K562 (cell line): ENCODE measurements around the gene TSC22D2. TPM values are rescaled to one million over a fixed set of nuclear protein-coding genes. Genes with fewer than 3 reads are reported as not detected.

Experiments
- ATAC-seq: fragments of 200-7000 bp; cut with Tn5 transposase; 3 replicates; pipeline ENCODE4 v1.9.1; 2020; ENCODE audit warnings: moderate library complexity
- BruUV-seq: library from RNA; stranded (reverse); fragments of 400-500 nt; replicated peaks from 2 replicates; lab custom pipeline; 2021; lab: Mats Ljungman, UMichigan
- CTCF ChIA-PET: fragments of 300-600 bp; formaldehyde crosslinking; extraction: SDS; loops from one replicate; lab custom pipeline; 2021; ENCODE audit warnings: low intra/inter-chr PET ratio; lab: Yijun Ruan, JAX
- POLR2A ChIA-PET: fragments of 300-600, 350-650 bp; sonication (Branson Sonifier 250); formaldehyde crosslinking; extraction: SDS; loops from one replicate; lab custom pipeline; 2021; ENCODE audit warnings: antibody characterized with exemption, inconsistent platforms; lab: Yijun Ruan, JAX
- DNase-seq, 4 experiments: peaks; one replicate each; pipeline versions ENCODE4 v3.0.0 to v3.0.0-alpha.2; 2011 to 2018; ENCODE audit warnings: low spot score in 3 of 4, mixed read lengths in 3 of 4; ENCODE audit errors: extremely low read depth in 1 of 4
- FAIRE-seq: peaks from 2 replicates; lab custom pipeline; 2011; peaks lifted over from hg19 to GRCh38; lab: Jason Lieb, UNC
- H2AFZ ChIP-seq: 2 replicates; pipeline ENCODE4 v1.6.0; 2011; ENCODE audit warnings: low read depth, low read length, control low read depth, inconsistent platforms
- H3K27ac ChIP-seq: fragments of 200-600 bp; 3 replicates; pipeline ENCODE4 v1.8.0; 2011; ENCODE audit warnings: low read depth, mild to moderate bottlenecking, control low read depth, inconsistent platforms, low read length, moderate library complexity, mixed read lengths; ENCODE audit errors: extremely low read depth
- H3K27me3 ChIP-seq, 2 experiments: fragments of 300-600 bp in 1 of 2; 2 replicates in 1 of 2; 3 replicates in 1 of 2; pipeline versions ENCODE4 v1.6.0 to v1.8.0; 2011; ENCODE audit warnings: inconsistent platforms in 2 of 2, low read length in 2 of 2, mild to moderate bottlenecking in 1 of 2, mixed read lengths in 1 of 2, moderate library complexity in 1 of 2; ENCODE audit not compliant: control insufficient read depth in 2 of 2, insufficient read depth in 2 of 2
- H3K36me3 ChIP-seq: fragments of 300-600 bp; 3 replicates; pipeline ENCODE4 v1.8.0; 2011; ENCODE audit warnings: mild to moderate bottlenecking, low read length, inconsistent platforms; ENCODE audit not compliant: control insufficient read depth, insufficient read depth
- H3K4me1 ChIP-seq, 2 experiments: fragments of 200-600 bp in 1 of 2; replicated peaks in 1 of 2; 2 replicates in 1 of 2; 3 replicates in 1 of 2; pipeline versions ENCODE4 v1.5.1 to v1.8.0; 2011; ENCODE audit warnings: inconsistent platforms in 2 of 2, low read length in 2 of 2, mild to moderate bottlenecking in 1 of 2, mixed read lengths in 1 of 2, moderate library complexity in 1 of 2; ENCODE audit not compliant: control insufficient read depth in 2 of 2, insufficient read depth in 2 of 2
- H3K4me2 ChIP-seq: 2 replicates; pipeline ENCODE4 v1.6.1; 2011; ENCODE audit warnings: low read length, control low read depth, inconsistent platforms, mixed read lengths; ENCODE audit not compliant: insufficient read depth
- H3K4me3 ChIP-seq: fragments of 200-600 bp; sonication (generic), shearing (Covaris generic); 2 replicates; pipeline ENCODE4 v1.5.1; 2016; ENCODE audit warnings: control low read depth, inconsistent platforms
- H3K79me2 ChIP-seq: fragments of 200-600 bp; 3 replicates; pipeline ENCODE4 v1.8.0; 2011; ENCODE audit warnings: low read length, inconsistent platforms; ENCODE audit not compliant: control insufficient read depth, insufficient read depth
- H3K9ac ChIP-seq, 2 experiments: 2 replicates each; pipeline versions ENCODE4 v1.6.0 to v1.6.1; 2011; ENCODE audit warnings: low read depth in 2 of 2, low read length in 2 of 2, control low read depth in 1 of 2, inconsistent platforms in 1 of 2, mild to moderate bottlenecking in 1 of 2, mixed read lengths in 1 of 2; ENCODE audit not compliant: insufficient read depth in 1 of 2
- H3K9me1 ChIP-seq: one replicate; pipeline ENCODE4 v1.6.0; 2011; ENCODE audit warnings: inconsistent platforms, mild to moderate bottlenecking, low read length, moderate library complexity; ENCODE audit not compliant: control insufficient read depth, insufficient read depth
- H3K9me3 ChIP-seq: replicated peaks from 2 replicates; pipeline ENCODE4 v1.5.1; 2011; ENCODE audit warnings: low read depth, low read length, inconsistent platforms; ENCODE audit not compliant: control insufficient read depth, insufficient read depth
- H4K20me1 ChIP-seq: replicated peaks from 2 replicates; pipeline ENCODE4 v1.6.1; 2011; ENCODE audit warnings: low read length, inconsistent platforms, mixed read lengths; ENCODE audit not compliant: control insufficient read depth, insufficient read depth
- GATAD2A ChIP-seq: fragments of 450-650 bp; IDR thresholded peaks from 2 replicates; pipeline ENCODE4 v1.6.1; 2017
- RBFOX2 ChIP-seq: fragments of 200-400 bp; formaldehyde crosslinking; IDR thresholded peaks from 2 replicates; pipeline ENCODE4 v1.6.1; 2017; ENCODE audit warnings: low read depth, mild to moderate bottlenecking, low read length, moderate library complexity
- ZNF324 ChIP-seq: fragments of 250-450 bp; sonication (Bioruptor Pico); IDR thresholded peaks from 2 replicates; pipeline ENCODE4 v1.4.0; 2020; ENCODE audit warnings: mild to moderate bottlenecking
- ZNF586 ChIP-seq: fragments of 450-650 bp; formaldehyde crosslinking; conservative IDR thresholded peaks from 2 replicates; pipeline ENCODE4 v1.4.0; 2020; ENCODE audit warnings: mild to moderate bottlenecking, moderate library complexity
- WGBS: fragments of 100-300 bp; shearing (Covaris generic); methylation state at CpG from one replicate; pipeline ENCODE4 v1.1.6; 2016; ENCODE audit warnings: low coverage, mixed read lengths; ENCODE audit not compliant: insufficient coverage; ENCODE audit errors: missing lambda C conversion rate; 5-methylcytosine and 5-hydroxymethylcytosine counted together
- in situ Hi-C: fragments of 300-500 bp; cut with MboI; formaldehyde crosslinking; loops from 4 replicates; pipeline ENCODE4 v1.15.0; 2018; ENCODE audit warnings: inconsistent platforms, mixed read lengths
- intact Hi-C: fragments of 100-400 bp; cut with micrococcal nuclease; formaldehyde crosslinking; loops from 2 replicates; pipeline ENCODE4 v1.14.2; 2022
- polyA plus RNA-seq, 8 experiments: library from polyadenylated mRNA; depleted of rRNA in 4 of 8; stranded (reverse) in 5 of 8; unstranded in 3 of 8; fragments of >200 nt; fragmentation: Nextera tagmentation in 2 of 8; fragmentation: Illumina TruSeq in 1 of 8; extraction: Ambion mirVana in 2 of 8; extraction: Trizol in 1 of 8; gene quantifications; 2 replicates each; pipeline versions ENCODE4 v1.2.1 to v1.2.3, GENCODE V29; 2011 to 2014; ENCODE audit warnings: inconsistent platforms in 1 of 8, missing spikeins in 1 of 8
- total RNA-seq, 7 experiments: library from RNA; depleted of rRNA in 6 of 7; stranded (reverse); fragments of >200 nt in 6 of 7; fragmentation: Illumina TruSeq in 2 of 7; extraction: Trizol in 2 of 7; gene quantifications; 2 replicates each; pipeline versions ENCODE4 v1.2.1 to v1.2.3, GENCODE V29; 2011 to 2021; ENCODE audit warnings: low replicate concordance in 1 of 7
- TF ChIP-seq, protein P1 (sequence below), 2 experiments: fragments of 450-650 bp; IDR thresholded peaks; 2 replicates each; pipeline ENCODE4 v1.6.1; 2018; ENCODE audit warnings: mild to moderate bottlenecking in 2 of 2, low read depth in 1 of 2; ENCODE audit not compliant: partially characterized antibody in 2 of 2

Gene TSC22D2
- total and polyA plus RNA-seq, 9 of the 15 experiments (the other 6 are each of a cell fraction or from before 2014, with no cell fraction given) = 5.5 to 44.0 (median 19.3) TPM

DNA sequence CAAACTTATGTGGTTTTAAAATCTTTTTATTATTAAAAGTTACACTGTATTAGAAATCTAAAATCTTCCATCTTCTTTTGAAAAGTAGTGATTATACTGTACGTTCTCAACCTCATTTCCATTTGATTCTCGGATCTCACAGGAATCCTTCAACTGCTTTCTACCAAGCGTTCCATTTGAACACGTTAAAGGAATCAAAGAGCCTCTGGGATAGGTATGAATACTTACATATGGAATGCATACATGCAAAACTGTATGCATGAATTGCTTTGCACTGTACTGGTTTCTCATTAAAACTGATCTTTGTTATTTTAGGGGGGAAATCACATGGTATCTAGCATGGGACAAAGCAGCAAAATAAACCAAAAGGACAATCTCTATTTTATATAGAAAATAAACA is 14.8 kb downstream of the TSC22D2 start:
- DNase-seq = no peak
- WGBS = 84% methylated on average over 4 of the region's 4 CpGs
- Histone ChIP-seq H3K9ac (no peak overlapping the region), H3K27ac (no peak overlapping the region), H3K79me2 (peaks cover 100% of the 10 kb centered on the region), H3K4me1 (peaks cover 0 to 23% of the 10 kb centered on the region in 2 experiments; a peak in 3 of 5 replicates), H3K4me3 (no peak overlapping the region), H3K9me1 (no peaks in the 10 kb centered on the region), H4K20me1 (peaks cover 9% of the 10 kb centered on the region; the same call in 1 of the 2 replicates), H3K36me3 (peaks cover 79% of the 10 kb centered on the region), H3K27me3 (no peaks in the 10 kb centered on the region), H3K9me3 (no peaks in the 10 kb centered on the region), H3K4me2 (no peak overlapping the region), H2AFZ (no peak overlapping the region)
- CTCF ChIA-PET = no interaction called here
- POLR2A ChIA-PET = interaction anchor here (0.6 to 1.5 kb wide), 2 partner anchors 13 to 16 kb away, joined by 3 to 4 read pairs; no protein-coding TSS in a partner anchor
- no TSS peak for BruUV-seq
- FAIRE-seq = no peak
- TF ChIP-seq GATAD2A (no peak), ZNF324 (no peak), RBFOX2 (peak; percentile 25; the same call in 1 of the 2 replicates), ZNF586 (CRISPR knock-in tag) (no peak)
- TF ChIP-seq, protein P1, sequence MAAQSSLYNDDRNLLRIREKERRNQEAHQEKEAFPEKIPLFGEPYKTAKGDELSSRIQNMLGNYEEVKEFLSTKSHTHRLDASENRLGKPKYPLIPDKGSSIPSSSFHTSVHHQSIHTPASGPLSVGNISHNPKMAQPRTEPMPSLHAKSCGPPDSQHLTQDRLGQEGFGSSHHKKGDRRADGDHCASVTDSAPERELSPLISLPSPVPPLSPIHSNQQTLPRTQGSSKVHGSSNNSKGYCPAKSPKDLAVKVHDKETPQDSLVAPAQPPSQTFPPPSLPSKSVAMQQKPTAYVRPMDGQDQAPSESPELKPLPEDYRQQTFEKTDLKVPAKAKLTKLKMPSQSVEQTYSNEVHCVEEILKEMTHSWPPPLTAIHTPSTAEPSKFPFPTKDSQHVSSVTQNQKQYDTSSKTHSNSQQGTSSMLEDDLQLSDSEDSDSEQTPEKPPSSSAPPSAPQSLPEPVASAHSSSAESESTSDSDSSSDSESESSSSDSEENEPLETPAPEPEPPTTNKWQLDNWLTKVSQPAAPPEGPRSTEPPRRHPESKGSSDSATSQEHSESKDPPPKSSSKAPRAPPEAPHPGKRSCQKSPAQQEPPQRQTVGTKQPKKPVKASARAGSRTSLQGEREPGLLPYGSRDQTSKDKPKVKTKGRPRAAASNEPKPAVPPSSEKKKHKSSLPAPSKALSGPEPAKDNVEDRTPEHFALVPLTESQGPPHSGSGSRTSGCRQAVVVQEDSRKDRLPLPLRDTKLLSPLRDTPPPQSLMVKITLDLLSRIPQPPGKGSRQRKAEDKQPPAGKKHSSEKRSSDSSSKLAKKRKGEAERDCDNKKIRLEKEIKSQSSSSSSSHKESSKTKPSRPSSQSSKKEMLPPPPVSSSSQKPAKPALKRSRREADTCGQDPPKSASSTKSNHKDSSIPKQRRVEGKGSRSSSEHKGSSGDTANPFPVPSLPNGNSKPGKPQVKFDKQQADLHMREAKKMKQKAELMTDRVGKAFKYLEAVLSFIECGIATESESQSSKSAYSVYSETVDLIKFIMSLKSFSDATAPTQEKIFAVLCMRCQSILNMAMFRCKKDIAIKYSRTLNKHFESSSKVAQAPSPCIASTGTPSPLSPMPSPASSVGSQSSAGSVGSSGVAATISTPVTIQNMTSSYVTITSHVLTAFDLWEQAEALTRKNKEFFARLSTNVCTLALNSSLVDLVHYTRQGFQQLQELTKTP (IDR thresholded peaks at IDR 0.05; ENCODE audit: low read depth in 1 of 2, partially characterized antibody in 2 of 2) = no peak
- intact Hi-C loops (no loop called here), in situ Hi-C loops (no loop called here)
- no peak for ATAC-seq
